Measurements from ENCODE around the gene AAK1. TPM values are rescaled to one million over a fixed set of nuclear protein-coding genes. Genes with fewer than 3 reads are reported as not detected.

AAK1 gene
- total RNA-seq, 1 experiment from 2014 or later: 40.5 TPM

GRCh38 chr2:69615969-69616368 lies 27.6 kb downstream of the AAK1 start:
- DNase-seq (ENCODE audit: low spot score): no peak
- CTCF ChIA-PET: no interaction called here
- H3K27ac ChIP-seq (ENCODE audit: low read depth, low read length, poor library complexity, severe bottlenecking): no peak overlapping the region
- H3K4me1 ChIP-seq (ENCODE audit: insufficient read depth, low read length, poor library complexity, severe bottlenecking): no peaks in the 10 kb centered on the region
- POLR2A ChIA-PET (ENCODE audit: low non-redundant PET): no interaction called here
- no peaks in the 10 kb centered on the region for H3K9me3 ChIP-seq (ENCODE audit: low read depth, low read length, poor library complexity, severe bottlenecking)
- intact Hi-C loops (cut with micrococcal nuclease; ENCODE audit: unreplicated experiment): no loop called here
- BruUV-seq (replicated peaks): no TSS peak
- no peaks in the 10 kb centered on the region for H3K27me3 ChIP-seq (replicated peaks; ENCODE audit: insufficient read depth, low read depth, low read length, poor library complexity)
- no peak for TF ChIP-seq EZH2 (IDR thresholded peaks at IDR 0.05; ENCODE audit: borderline replicate concordance, low read depth, low read length, poor library complexity, severe bottlenecking)
- TF ChIP-seq CTCF (conservative IDR thresholded peaks at IDR 0.05; ENCODE audit: low read depth, low read length): no peak
- no peaks in the 10 kb centered on the region for H3K36me3 ChIP-seq (ENCODE audit: insufficient read depth, low read length, poor library complexity, severe bottlenecking)
- no peak overlapping the region for H3K4me3 ChIP-seq (ENCODE audit: low read depth, low read length, poor library complexity, severe bottlenecking)

- intact Hi-C loops (cut with micrococcal nuclease; ENCODE audit: unreplicated experiment): no loop called here
- no peak for DNase-seq (ENCODE audit: low spot score)
- no TSS peak for BruUV-seq (replicated peaks)
- no peak overlapping the region for H3K27ac ChIP-seq (ENCODE audit: low read depth, low read length, poor library complexity, severe bottlenecking)
- H3K36me3 ChIP-seq (ENCODE audit: insufficient read depth, low read length, poor library complexity, severe bottlenecking): peaks cover 1% of the 10 kb centered on the region
- ChIA-PET POLR2A (ENCODE audit: low non-redundant PET) (no interaction called here), CTCF (no interaction called here)
- H3K4me3 ChIP-seq (ENCODE audit: low read depth, low read length, poor library complexity, severe bottlenecking): no peak overlapping the region
- no peaks in the 10 kb centered on the region for H3K4me1 ChIP-seq (ENCODE audit: insufficient read depth, low read length, poor library complexity, severe bottlenecking)
- H3K9me3 ChIP-seq (ENCODE audit: low read depth, low read length, poor library complexity, severe bottlenecking): peaks cover 2% of the 10 kb centered on the region
- no peak for TF ChIP-seq CTCF (conservative IDR thresholded peaks at IDR 0.05; ENCODE audit: low read depth, low read length)
- no peak for TF ChIP-seq EZH2 (IDR thresholded peaks at IDR 0.05; ENCODE audit: borderline replicate concordance, low read depth, low read length, poor library complexity, severe bottlenecking)
- H3K27me3 ChIP-seq (replicated peaks; ENCODE audit: insufficient read depth, low read depth, low read length, poor library complexity): no peaks in the 10 kb centered on the region
Observed at GRCh38 chr2:69615078-69615625, 28.4 kb downstream of the AAK1 start.

- H3K9me3 ChIP-seq (ENCODE audit: low read depth, low read length, poor library complexity, severe bottlenecking): peaks cover 6% of the 10 kb centered on the region
- H3K36me3 ChIP-seq (ENCODE audit: insufficient read depth, low read length, poor library complexity, severe bottlenecking): peaks cover 4% of the 10 kb centered on the region
- no peak overlapping the region for H3K4me3 ChIP-seq (ENCODE audit: low read depth, low read length, poor library complexity, severe bottlenecking)
- no peak for TF ChIP-seq EZH2 (IDR thresholded peaks at IDR 0.05; ENCODE audit: borderline replicate concordance, low read depth, low read length, poor library complexity, severe bottlenecking)
- no peak for TF ChIP-seq CTCF (conservative IDR thresholded peaks at IDR 0.05; ENCODE audit: low read depth, low read length)
- H3K4me1 ChIP-seq (ENCODE audit: insufficient read depth, low read length, poor library complexity, severe bottlenecking): peaks cover 6% of the 10 kb centered on the region
- intact Hi-C loops (cut with micrococcal nuclease; ENCODE audit: unreplicated experiment): no loop called here
- no peak for DNase-seq (ENCODE audit: low spot score)
- BruUV-seq (replicated peaks): no TSS peak
- no peaks in the 10 kb centered on the region for H3K27me3 ChIP-seq (replicated peaks; ENCODE audit: insufficient read depth, low read depth, low read length, poor library complexity)
- CTCF ChIA-PET: no interaction called here
- no peak overlapping the region for H3K27ac ChIP-seq (ENCODE audit: low read depth, low read length, poor library complexity, severe bottlenecking)
- POLR2A ChIA-PET (ENCODE audit: low non-redundant PET): no interaction called here
Observed at GRCh38 chr2:69612707-69613106, 30.8 kb downstream of the AAK1 start.

Data from A673 (cell line).